GM12873 (cell line): Measurements from ENCODE around the gene ERC2.
A peak's percentile ranks its signal among the peaks of the same experiment; 100 is the strongest.

ENCODE experiments used
- TF ChIP-seq, protein P1 (sequence below): IDR thresholded peaks from 2 replicates; pipeline ENCODE4 v1.5.1; 2012; ENCODE audit warnings: low read depth, mild to moderate bottlenecking, moderate library complexity, low read length, control low read depth; ENCODE audit not compliant: insufficient read depth; ENCODE audit errors: missing control alignments

Gene ERC2

DNA sequence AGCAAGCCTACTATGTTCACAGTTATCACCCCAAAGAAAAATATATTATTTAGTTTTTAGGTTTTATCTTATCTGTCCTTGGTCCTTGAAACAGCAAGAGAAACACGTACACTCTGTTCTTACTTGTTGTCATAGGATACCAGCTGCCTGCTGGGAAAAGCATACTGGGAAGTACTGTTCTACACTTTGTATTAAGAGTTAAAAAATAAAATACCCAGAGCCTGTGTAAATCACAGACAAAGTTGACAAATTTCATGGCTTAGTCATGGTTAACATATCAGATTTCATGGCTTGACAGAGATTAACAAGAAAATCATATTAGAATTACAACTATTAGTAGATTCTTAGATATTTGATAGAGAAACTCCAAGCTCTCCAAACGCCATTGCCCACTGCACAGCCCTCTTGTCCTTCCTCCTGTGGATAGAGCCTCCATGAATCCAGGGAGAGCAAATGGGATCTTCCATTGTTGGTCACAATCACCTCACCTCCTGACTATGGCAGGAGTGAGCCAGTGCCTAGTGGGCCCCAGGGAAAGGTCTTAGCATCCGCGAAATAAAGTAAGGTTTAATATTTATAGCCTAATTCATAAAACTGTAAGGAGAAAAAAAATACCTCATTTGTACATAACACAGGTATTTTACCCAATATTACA is 853.1 kb downstream of the ERC2 start:
- TF ChIP-seq, protein P1, sequence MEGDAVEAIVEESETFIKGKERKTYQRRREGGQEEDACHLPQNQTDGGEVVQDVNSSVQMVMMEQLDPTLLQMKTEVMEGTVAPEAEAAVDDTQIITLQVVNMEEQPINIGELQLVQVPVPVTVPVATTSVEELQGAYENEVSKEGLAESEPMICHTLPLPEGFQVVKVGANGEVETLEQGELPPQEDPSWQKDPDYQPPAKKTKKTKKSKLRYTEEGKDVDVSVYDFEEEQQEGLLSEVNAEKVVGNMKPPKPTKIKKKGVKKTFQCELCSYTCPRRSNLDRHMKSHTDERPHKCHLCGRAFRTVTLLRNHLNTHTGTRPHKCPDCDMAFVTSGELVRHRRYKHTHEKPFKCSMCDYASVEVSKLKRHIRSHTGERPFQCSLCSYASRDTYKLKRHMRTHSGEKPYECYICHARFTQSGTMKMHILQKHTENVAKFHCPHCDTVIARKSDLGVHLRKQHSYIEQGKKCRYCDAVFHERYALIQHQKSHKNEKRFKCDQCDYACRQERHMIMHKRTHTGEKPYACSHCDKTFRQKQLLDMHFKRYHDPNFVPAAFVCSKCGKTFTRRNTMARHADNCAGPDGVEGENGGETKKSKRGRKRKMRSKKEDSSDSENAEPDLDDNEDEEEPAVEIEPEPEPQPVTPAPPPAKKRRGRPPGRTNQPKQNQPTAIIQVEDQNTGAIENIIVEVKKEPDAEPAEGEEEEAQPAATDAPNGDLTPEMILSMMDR = no peak

DNA sequence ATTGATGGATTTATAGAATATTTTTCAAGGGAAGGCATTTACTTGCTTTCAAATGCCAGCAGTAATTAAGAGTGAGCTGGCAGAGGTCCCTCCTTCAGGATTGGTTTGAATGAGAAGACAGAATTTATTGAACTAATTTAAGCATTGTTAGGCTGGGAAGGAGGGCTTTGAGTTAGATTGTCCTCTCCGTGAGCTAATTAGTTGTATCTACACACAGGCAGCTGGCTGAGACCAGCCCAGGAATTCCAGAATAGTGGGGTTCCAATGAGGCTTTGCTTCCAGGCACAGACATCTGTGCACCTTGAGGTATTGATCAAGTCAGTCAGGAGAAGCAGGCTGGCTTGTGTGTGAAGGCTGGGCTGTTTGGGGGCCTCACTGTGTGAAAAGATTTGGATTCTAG is 857.1 kb downstream of the ERC2 start:
- TF ChIP-seq, protein P1 = no peak

DNA sequence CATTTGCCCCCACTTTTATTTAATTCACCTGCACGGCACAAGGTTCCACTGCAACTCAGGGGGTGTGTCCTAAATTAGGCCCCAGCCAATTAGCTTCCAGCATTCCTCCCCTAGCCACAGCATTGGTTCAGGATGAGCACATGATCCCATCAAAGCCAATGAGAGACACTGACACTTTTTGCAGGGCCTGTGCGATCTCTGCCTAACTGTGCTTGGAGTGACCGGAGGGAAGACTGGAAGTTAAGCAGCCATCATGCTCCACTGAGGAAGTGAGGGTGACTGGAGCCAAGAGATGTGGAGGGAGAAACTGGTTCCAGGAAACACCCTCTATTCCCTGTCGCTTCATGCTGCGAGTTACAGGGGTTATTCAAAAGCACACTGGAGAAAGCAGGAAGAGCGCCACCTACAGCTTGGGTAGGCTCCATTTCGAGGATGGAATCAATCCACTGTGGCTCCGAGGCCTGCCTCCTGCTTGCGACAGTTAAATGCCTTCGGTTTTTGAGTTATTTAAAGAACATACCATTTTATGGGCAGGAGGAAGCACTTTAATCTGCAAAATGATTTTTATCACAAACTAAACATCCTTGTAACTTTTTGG is 858.9 kb downstream of the ERC2 start:
- TF ChIP-seq, protein P1 = peak; percentile 39

DNA sequence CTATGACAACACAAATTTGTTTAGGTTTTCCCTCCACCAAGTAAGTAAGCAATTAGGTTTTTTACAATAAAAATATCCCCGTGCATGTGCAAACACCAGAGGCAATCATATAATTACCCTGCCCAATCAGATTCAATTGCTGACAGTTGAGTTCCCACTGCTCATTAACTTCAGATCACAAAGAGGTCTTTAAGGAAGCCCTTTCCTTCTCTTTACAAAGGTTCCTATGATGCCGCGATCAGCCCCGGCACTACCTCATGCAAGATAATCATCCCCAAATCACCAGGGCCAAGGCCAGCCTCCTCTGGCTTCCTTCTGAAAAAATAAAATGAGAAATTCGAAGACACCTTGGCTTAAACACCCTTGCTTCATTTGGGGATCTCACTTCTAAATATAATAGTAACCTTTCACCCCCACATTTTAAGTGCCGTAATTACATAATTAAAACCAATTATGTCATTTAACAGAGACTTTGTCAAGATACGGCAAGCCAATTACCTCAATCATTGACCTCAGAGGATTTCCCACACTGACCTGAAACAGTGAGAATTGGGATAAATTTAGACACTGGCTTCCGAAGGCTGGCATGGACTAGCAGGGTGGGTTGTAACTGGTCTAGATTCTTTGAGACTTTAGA is 859.8 kb downstream of the ERC2 start:
- TF ChIP-seq, protein P1 = no peak

DNA sequence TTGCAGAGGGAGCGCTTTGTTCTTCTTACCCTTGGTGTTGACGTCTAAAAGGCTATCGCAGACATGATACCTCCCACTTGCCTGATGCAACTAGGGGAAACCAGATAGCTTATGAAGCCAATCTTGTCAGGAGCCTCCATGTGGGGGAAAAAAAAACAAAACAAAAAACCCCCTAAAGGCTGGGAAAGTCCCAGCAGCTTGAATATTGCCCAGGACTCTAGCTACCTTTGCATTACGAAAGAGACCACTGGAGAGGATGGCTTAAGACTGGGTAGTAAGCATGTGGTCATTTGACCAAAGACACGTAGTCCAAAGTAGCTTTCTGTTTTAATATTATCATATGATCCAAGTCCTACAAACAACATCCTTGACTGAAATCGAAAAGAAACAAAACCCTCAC is 860.4 kb downstream of the ERC2 start:
- TF ChIP-seq, protein P1 = no peak

DNA sequence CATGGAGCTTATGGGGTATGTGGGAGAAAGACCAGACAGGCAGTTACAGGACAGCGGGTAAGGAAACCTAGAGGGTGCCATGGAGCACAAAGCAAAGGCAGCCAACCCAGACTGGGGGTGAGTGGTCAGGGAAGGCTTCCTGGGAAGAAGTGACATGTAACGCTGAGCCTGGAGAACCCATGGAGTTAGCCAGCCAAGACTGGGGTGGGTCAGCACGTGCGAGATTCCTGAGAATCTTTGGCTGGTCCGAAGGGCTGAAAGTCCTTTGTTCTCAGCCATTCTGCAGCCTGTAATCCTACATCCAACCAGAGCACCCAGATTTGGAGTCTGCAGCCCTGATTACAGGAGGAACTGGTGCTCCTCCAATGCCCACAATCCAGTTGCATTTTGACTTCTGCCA is 861.1 kb downstream of the ERC2 start:
- TF ChIP-seq, protein P1 = no peak

DNA sequence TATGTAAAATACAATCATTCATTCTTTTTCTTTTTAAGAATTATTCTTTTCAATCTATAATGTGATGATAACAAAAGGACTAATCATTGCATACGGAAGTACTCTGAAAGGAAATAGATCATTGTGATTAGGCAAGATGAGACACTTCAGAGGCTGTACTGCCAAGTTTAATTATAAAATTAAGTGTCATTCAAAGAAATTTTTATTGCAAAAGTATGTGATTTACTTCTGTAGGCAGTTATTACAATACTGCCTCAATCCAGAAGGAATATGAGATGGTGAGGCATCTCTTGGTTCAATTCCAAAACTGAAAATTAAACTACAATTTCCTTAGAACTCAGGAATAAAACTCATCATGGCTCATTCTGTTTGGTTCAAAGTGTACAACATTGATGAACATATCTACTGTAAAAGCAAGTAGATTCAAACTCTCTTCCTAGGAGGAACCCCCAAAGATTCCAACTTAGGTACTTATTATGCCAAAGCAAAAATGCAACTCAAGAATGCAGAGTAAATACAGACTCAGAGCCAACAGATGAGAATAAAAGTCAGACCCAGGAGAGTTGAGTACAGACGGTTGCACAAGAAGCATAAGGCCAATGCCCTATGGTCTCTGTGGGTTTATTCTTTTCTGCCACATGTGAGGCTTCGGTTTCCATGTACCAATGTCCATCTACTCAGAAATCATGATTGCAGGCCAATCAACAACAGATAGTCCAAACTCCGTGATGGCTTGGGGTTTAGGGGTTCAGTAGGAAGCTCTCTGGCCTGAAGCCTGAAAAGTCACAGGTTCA is 862.6 kb downstream of the ERC2 start:
- TF ChIP-seq, protein P1 = no peak
